Measurements from ENCODE around the gene DEFB128.
"Not testable (repeated sequence)": the region's sequence is repeated elsewhere in the genome, so short reads cannot be mapped to it uniquely, and the experiment has no call there.

The DEFB128 gene

DNA sequence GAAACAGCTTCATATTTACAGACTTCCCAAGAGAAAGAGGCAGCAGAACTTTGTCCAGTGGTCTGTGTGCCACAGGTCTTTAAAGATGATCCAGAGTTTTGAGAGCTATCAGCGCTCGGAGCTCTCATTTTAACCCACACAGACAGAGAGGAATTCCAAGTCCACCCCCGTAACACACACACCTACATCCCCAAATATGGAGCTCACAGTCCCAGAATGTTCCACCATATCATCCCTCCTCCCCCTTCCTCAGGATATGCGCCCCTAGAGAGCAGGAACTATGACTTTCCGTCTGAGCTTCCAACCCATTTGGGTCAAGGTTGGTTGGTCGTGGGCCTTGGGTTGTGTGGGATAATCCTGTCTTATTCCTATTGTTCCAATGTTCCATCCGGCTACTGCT lies at the start of gene DEFB128:
DEFB128 (minus strand) TSS at position 101 of the 400 bp plus-strand sequence; CDS start at position 13, 88 bp downstream.
- no peaks in the 10 kb centered on the region for H3K27me3 ChIP-seq (ENCODE audit: control insufficient read depth, insufficient read depth, low read length)
- no peaks in the 10 kb centered on the region for H3K4me1 ChIP-seq (ENCODE audit: control insufficient read depth, insufficient read depth, low read length)
- no peaks in the 10 kb centered on the region for H3K9me3 ChIP-seq (ENCODE audit: control insufficient read depth, insufficient read depth, low read length)
- no peaks in the 10 kb centered on the region for H3K36me3 ChIP-seq (ENCODE audit: control insufficient read depth, insufficient read depth, low read length)
- H3K4me3 ChIP-seq (ENCODE audit: low read depth, low read length): no peak within 1 kb of the TSS
- no peak within 1 kb of the TSS for H3K9ac ChIP-seq (ENCODE audit: low read depth, low read length)

GRCh38 chr20:237929-238328 lies 48.4 kb upstream of the DEFB128 start:
- Histone ChIP-seq H3K9me3 (ENCODE audit: control insufficient read depth, insufficient read depth, low read length) (no peaks in the 10 kb centered on the region), H3K9ac (ENCODE audit: low read depth, low read length) (no peak overlapping the region), H3K4me1 (ENCODE audit: control insufficient read depth, insufficient read depth, low read length) (no peaks in the 10 kb centered on the region), H3K4me3 (ENCODE audit: low read depth, low read length) (no peak overlapping the region), H3K36me3 (ENCODE audit: control insufficient read depth, insufficient read depth, low read length) (no peaks in the 10 kb centered on the region), H3K27me3 (ENCODE audit: control insufficient read depth, insufficient read depth, low read length) (peaks cover 65% of the 10 kb centered on the region)

- H3K4me3 ChIP-seq (ENCODE audit: low read depth, low read length): no peak overlapping the region
- no peaks in the 10 kb centered on the region for H3K36me3 ChIP-seq (ENCODE audit: control insufficient read depth, insufficient read depth, low read length)
- H3K9me3 ChIP-seq (ENCODE audit: control insufficient read depth, insufficient read depth, low read length): no peaks in the 10 kb centered on the region
- H3K9ac ChIP-seq (ENCODE audit: low read depth, low read length): no peak overlapping the region
- H3K4me1 ChIP-seq (ENCODE audit: control insufficient read depth, insufficient read depth, low read length): no peaks in the 10 kb centered on the region
- peaks cover 65% of the 10 kb centered on the region for H3K27me3 ChIP-seq (ENCODE audit: control insufficient read depth, insufficient read depth, low read length)
Observed at GRCh38 chr20:237489-237888, 48.0 kb upstream of the DEFB128 start.

DNA sequence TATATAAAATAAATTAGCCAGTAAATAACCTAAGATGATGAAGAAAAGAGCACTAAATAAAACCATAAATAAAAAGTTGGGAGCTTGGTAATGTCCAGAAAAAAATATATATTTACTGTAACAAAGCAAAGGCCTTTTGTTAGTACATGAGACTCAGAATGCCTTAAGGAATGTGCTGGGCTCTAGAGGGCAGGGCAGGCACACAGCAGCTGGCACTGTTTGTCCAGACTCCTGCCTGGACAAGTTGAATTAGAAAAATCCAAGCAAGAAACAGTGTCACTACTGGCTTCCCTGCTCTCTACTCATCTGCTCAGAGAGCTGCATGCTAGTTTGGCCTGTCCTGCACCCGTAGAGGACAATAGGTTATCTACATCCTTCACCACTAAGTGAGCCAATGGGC lies 46.4 kb upstream of the DEFB128 start:
- H3K4me1 ChIP-seq (ENCODE audit: control insufficient read depth, insufficient read depth, low read length): no peaks in the 10 kb centered on the region
- no peaks in the 10 kb centered on the region for H3K36me3 ChIP-seq (ENCODE audit: control insufficient read depth, insufficient read depth, low read length)
- H3K4me3 ChIP-seq (ENCODE audit: low read depth, low read length): no peak overlapping the region
- no peaks in the 10 kb centered on the region for H3K9me3 ChIP-seq (ENCODE audit: control insufficient read depth, insufficient read depth, low read length)
- H3K9ac ChIP-seq (ENCODE audit: low read depth, low read length): no peak overlapping the region
- H3K27me3 ChIP-seq (ENCODE audit: control insufficient read depth, insufficient read depth, low read length): peaks cover 54% of the 10 kb centered on the region

- Histone ChIP-seq H3K4me3 (ENCODE audit: low read depth, low read length) (no peak overlapping the region), H3K9ac (ENCODE audit: low read depth, low read length) (no peak overlapping the region), H3K27me3 (ENCODE audit: control insufficient read depth, insufficient read depth, low read length) (peaks cover 27% of the 10 kb centered on the region), H3K9me3 (ENCODE audit: control insufficient read depth, insufficient read depth, low read length) (no peaks in the 10 kb centered on the region), H3K36me3 (ENCODE audit: control insufficient read depth, insufficient read depth, low read length) (no peaks in the 10 kb centered on the region), H3K4me1 (ENCODE audit: control insufficient read depth, insufficient read depth, low read length) (no peaks in the 10 kb centered on the region)
Observed at GRCh38 chr20:227439-228105, 38.1 kb upstream of the DEFB128 start.

DNA sequence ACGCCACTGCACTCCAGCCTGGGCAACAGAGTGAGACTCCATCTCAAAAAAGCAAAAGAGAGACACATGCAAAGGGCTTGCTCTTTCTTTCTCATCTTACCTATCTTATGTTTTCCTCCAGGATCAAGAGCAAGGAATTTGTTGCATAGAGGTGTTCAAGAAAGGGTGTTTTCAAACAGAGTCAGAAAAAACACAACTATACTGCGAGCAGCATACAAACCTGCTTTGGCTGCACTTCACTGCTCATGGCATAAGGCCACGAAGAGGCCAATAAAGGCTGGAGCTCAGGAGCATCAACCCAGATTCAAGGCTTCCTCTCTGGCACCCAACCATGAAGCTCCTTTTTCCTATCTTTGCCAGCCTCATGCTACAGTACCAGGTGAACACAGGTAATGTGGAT lies 37.4 kb upstream of the DEFB128 start, which contains the start of gene DEFB129:
DEFB129 (plus strand) TSS at position 301 of the 400 bp plus-strand sequence; CDS start at position 332, 31 bp downstream.
- H3K27me3 ChIP-seq (ENCODE audit: control insufficient read depth, insufficient read depth, low read length): peaks cover 24% of the 10 kb centered on the region
- no peaks in the 10 kb centered on the region for H3K9me3 ChIP-seq (ENCODE audit: control insufficient read depth, insufficient read depth, low read length)
- H3K4me1 ChIP-seq (ENCODE audit: control insufficient read depth, insufficient read depth, low read length): no peaks in the 10 kb centered on the region
- H3K9ac ChIP-seq (ENCODE audit: low read depth, low read length): no peak within 1 kb of the TSS
- H3K4me3 ChIP-seq (ENCODE audit: low read depth, low read length): no peak within 1 kb of the TSS
- no peaks in the 10 kb centered on the region for H3K36me3 ChIP-seq (ENCODE audit: control insufficient read depth, insufficient read depth, low read length)

- not testable (repeated sequence) for H3K9ac ChIP-seq (ENCODE audit: low read depth, low read length); H3K9me3 ChIP-seq (ENCODE audit: control insufficient read depth, insufficient read depth, low read length); H3K4me3 ChIP-seq (ENCODE audit: low read depth, low read length); H3K4me1 ChIP-seq (ENCODE audit: control insufficient read depth, insufficient read depth, low read length); H3K36me3 ChIP-seq (ENCODE audit: control insufficient read depth, insufficient read depth, low read length)
- H3K27me3 ChIP-seq (ENCODE audit: control insufficient read depth, insufficient read depth, low read length): peaks cover 24% of the 10 kb centered on the region
Observed at GRCh38 chr20:225879-226278, 36.4 kb upstream of the DEFB128 start.

- Histone ChIP-seq H3K4me3 (ENCODE audit: low read depth, low read length) (no peak overlapping the region), H3K27me3 (ENCODE audit: control insufficient read depth, insufficient read depth, low read length) (peaks cover 28% of the 10 kb centered on the region), H3K4me1 (ENCODE audit: control insufficient read depth, insufficient read depth, low read length) (no peaks in the 10 kb centered on the region), H3K9ac (ENCODE audit: low read depth, low read length) (no peak overlapping the region), H3K36me3 (ENCODE audit: control insufficient read depth, insufficient read depth, low read length) (no peaks in the 10 kb centered on the region), H3K9me3 (ENCODE audit: control insufficient read depth, insufficient read depth, low read length) (no peaks in the 10 kb centered on the region)
Observed at GRCh38 chr20:221258-221830, 31.8 kb upstream of the DEFB128 start.

DNA sequence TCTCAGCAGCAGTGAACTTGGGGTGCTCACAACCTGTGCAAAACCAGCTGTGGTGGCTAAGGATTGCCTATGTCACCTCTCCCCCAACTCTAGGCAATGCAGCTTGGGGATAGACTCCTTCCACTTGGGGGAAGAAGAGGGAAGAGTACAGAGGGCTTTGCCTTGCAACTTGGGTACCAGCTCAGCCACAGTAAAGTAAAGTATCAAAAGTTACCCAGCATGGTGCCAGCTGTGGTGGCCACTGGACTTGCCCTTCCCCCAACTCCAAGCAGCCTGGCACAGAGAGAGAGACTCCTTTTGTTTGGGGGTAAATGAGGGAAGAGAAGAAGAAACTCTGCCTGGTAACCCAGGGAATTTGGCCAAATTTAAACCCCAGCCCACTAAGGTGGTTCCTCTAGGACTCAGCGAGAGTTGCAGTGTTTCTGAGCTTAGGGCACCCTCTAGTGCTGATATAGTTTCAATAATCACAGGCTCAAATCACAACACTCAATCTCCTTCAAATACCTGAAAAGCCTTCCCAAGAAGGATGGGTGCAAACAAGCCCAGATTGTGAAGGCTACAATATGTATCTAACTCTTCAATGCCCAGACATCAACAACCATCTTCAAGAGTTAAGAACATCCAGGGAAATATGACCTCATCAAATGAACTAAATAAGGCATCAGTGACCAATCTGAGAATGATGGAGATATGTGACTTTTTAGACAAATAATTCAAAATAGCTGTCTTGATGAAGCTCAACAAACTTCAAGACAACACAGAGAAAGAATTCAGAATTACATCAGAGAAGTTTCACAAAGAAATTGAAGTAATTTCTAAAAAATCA lies 30.0 kb upstream of the DEFB128 start:
- no peaks in the 10 kb centered on the region for H3K4me1 ChIP-seq (ENCODE audit: control insufficient read depth, insufficient read depth, low read length)
- H3K4me3 ChIP-seq (ENCODE audit: low read depth, low read length): no peak overlapping the region
- no peak overlapping the region for H3K9ac ChIP-seq (ENCODE audit: low read depth, low read length)
- H3K27me3 ChIP-seq (ENCODE audit: control insufficient read depth, insufficient read depth, low read length): peaks cover 42% of the 10 kb centered on the region
- H3K36me3 ChIP-seq (ENCODE audit: control insufficient read depth, insufficient read depth, low read length): no peaks in the 10 kb centered on the region
- H3K9me3 ChIP-seq (ENCODE audit: control insufficient read depth, insufficient read depth, low read length): no peaks in the 10 kb centered on the region

GRCh38 chr20:217266-217665 lies 27.8 kb upstream of the DEFB128 start:
- H3K4me1 ChIP-seq (ENCODE audit: control insufficient read depth, insufficient read depth, low read length): no peaks in the 10 kb centered on the region
- no peaks in the 10 kb centered on the region for H3K9me3 ChIP-seq (ENCODE audit: control insufficient read depth, insufficient read depth, low read length)
- H3K36me3 ChIP-seq (ENCODE audit: control insufficient read depth, insufficient read depth, low read length): no peaks in the 10 kb centered on the region
- H3K4me3 ChIP-seq (ENCODE audit: low read depth, low read length): no peak overlapping the region
- H3K27me3 ChIP-seq (ENCODE audit: control insufficient read depth, insufficient read depth, low read length): peaks cover 51% of the 10 kb centered on the region
- no peak overlapping the region for H3K9ac ChIP-seq (ENCODE audit: low read depth, low read length)

GRCh38 chr20:215796-216195 lies 26.3 kb upstream of the DEFB128 start:
- H3K27me3 ChIP-seq (ENCODE audit: control insufficient read depth, insufficient read depth, low read length): peaks cover 65% of the 10 kb centered on the region
- H3K4me1 ChIP-seq (ENCODE audit: control insufficient read depth, insufficient read depth, low read length): no peaks in the 10 kb centered on the region
- H3K4me3 ChIP-seq (ENCODE audit: low read depth, low read length): no peak overlapping the region
- H3K36me3 ChIP-seq (ENCODE audit: control insufficient read depth, insufficient read depth, low read length): no peaks in the 10 kb centered on the region
- H3K9me3 ChIP-seq (ENCODE audit: control insufficient read depth, insufficient read depth, low read length): no peaks in the 10 kb centered on the region
- no peak overlapping the region for H3K9ac ChIP-seq (ENCODE audit: low read depth, low read length)

DNA sequence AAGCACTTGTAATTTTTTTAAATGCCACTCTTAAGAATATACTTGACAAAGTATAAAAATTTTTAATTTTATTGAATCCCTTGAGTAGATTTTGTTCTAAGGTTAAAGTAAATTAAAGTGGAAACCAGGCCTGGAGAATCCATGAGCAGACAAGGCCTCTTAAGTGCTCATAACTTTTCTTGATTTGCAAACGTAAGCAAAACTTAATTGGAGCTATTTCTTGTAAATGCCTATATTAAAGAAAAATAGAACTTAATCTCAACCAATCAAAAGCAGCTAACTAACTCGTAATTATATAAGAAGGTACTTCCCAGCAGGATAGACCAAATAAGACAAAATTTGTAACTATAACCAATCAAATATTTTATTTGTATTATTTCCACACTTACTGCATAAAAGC lies 24.9 kb upstream of the DEFB128 start:
- Histone ChIP-seq H3K27me3 (ENCODE audit: control insufficient read depth, insufficient read depth, low read length) (peaks cover 67% of the 10 kb centered on the region), H3K9ac (ENCODE audit: low read depth, low read length) (no peak overlapping the region), H3K9me3 (ENCODE audit: control insufficient read depth, insufficient read depth, low read length) (no peaks in the 10 kb centered on the region), H3K36me3 (ENCODE audit: control insufficient read depth, insufficient read depth, low read length) (no peaks in the 10 kb centered on the region), H3K4me1 (ENCODE audit: control insufficient read depth, insufficient read depth, low read length) (no peaks in the 10 kb centered on the region), H3K4me3 (ENCODE audit: low read depth, low read length) (no peak overlapping the region)
